K562 (cell line): ENCODE measurements around the gene CALM3.

Experiments
- ARNT ChIP-seq, 2 experiments: fragments of 450-650 bp; IDR thresholded peaks; 2 replicates each; pipeline ENCODE4 v1.6.1; 2016; ENCODE audit warnings: mild to moderate bottlenecking in 1 of 2
- CTCF ChIP-seq, 3 experiments: IDR thresholded peaks in 2 of 3; conservative IDR thresholded peaks in 1 of 3; 2 replicates each; pipeline ENCODE4 v1.5.1; 2011 to 2012; ENCODE audit warnings: low read length in 3 of 3, mild to moderate bottlenecking in 3 of 3, control low read depth in 2 of 3, improper control_type of control experiment in 1 of 3, inconsistent platforms in 1 of 3, low read depth in 1 of 3, mixed read lengths in 1 of 3, moderate library complexity in 1 of 3; ENCODE audit not compliant: insufficient read depth in 2 of 3
- EZH2 ChIP-seq: IDR thresholded peaks from 2 replicates; pipeline ENCODE4 v1.6.1; 2012; ENCODE audit warnings: low read depth, mild to moderate bottlenecking, inconsistent platforms, low read length, borderline replicate concordance
- FOXO4 ChIP-seq: fragments of 450-650 bp; formaldehyde crosslinking; IDR thresholded peaks from 2 replicates; pipeline ENCODE4 v1.4.0; 2020; ENCODE audit warnings: mild to moderate bottlenecking, moderate library complexity
- GABPB1 ChIP-seq: sonication (generic); formaldehyde crosslinking; IDR thresholded peaks from 2 replicates; pipeline ENCODE4 v1.8.0; 2022; ENCODE audit warnings: mild to moderate bottlenecking, missing genetic modification reagents
- NFYB ChIP-seq: IDR thresholded peaks from 2 replicates; pipeline ENCODE4 v1.6.1; 2011; ENCODE audit warnings: mild to moderate bottlenecking, moderate library complexity; ENCODE audit not compliant: insufficient read length; ENCODE audit errors: extremely low read depth
- POLR2A ChIP-seq: fragments of 450-650 bp; conservative IDR thresholded peaks from 2 replicates; pipeline ENCODE4 v1.6.1; 2016
- POLR2AphosphoS5 ChIP-seq: IDR thresholded peaks from 2 replicates; pipeline ENCODE4 v1.6.1; 2011; ENCODE audit warnings: mild to moderate bottlenecking, low read depth, low read length, moderate library complexity; ENCODE audit not compliant: control insufficient read depth, insufficient read depth
- RFX5 ChIP-seq: IDR thresholded peaks from 2 replicates; pipeline ENCODE4 v1.6.1; 2011; ENCODE audit warnings: low read depth, mild to moderate bottlenecking, improper control_type of control experiment, low read length
- THAP12 ChIP-seq: fragments of 250-450 bp; sonication (Bioruptor Pico); IDR thresholded peaks from 2 replicates; pipeline ENCODE4 v1.9.0; 2021; ENCODE audit warnings: mild to moderate bottlenecking, inconsistent platforms
- USF1 ChIP-seq: sonication (generic); formaldehyde crosslinking; IDR thresholded peaks from 2 replicates; pipeline ENCODE4 v1.9.0; 2022; ENCODE audit warnings: mild to moderate bottlenecking, missing genetic modification reagents
- XRCC4 ChIP-seq: IDR thresholded peaks from one replicate; pipeline ENCODE4 v1.6.1; 2011; ENCODE audit not compliant: insufficient read depth, insufficient read length; ENCODE audit errors: extremely low read depth

GRCh38 chr19:46564701-46565100 is 36.4 kb upstream of the CALM3 start:
- no peak for TF ChIP-seq NFYB
- TF ChIP-seq CTCF (IDR thresholded peaks at IDR 0.05 in 2 of 3, conservative IDR thresholded peaks at IDR 0.05 in 1 of 3; ENCODE audit: insufficient read depth in 2 of 3, low read depth in 1 of 3, low read length in 3 of 3), result no peak
- TF ChIP-seq FOXO4 (CRISPR knock-in tag), result no peak
- TF ChIP-seq RFX5, result no peak
- no peak for TF ChIP-seq EZH2
- TF ChIP-seq ARNT (IDR thresholded peaks at IDR 0.05), result no peak
- no peak for TF ChIP-seq XRCC4
- no peak for TF ChIP-seq GABPB1 (CRISPR knock-in tag)
- TF ChIP-seq POLR2A, result no peak
- TF ChIP-seq USF1 (CRISPR knock-in tag), result no peak
- TF ChIP-seq THAP12 (CRISPR knock-in tag), result no peak
- no peak for TF ChIP-seq POLR2AphosphoS5
